Adrenal gland (tissue), 5 donors: Measurements from ENCODE around the gene MUC21.

ENCODE experiments used
- POLR2A ChIP-seq, 2 donors: fragments of 450-650 bp; IDR thresholded peaks; one replicate each; pipeline ENCODE4 v1.6.1; 2017; ENCODE audit warnings: antibody characterized with exemption in 2 of 2, mild to moderate bottlenecking in 2 of 2, moderate library complexity in 1 of 2
- TF ChIP-seq, protein P1 (sequence below), 6 experiments: fragments of 450-650 bp in 4 of 6; fragments of 200-600 bp in 2 of 6; sonication (generic) in 1 of 6; IDR thresholded peaks; 1 replicate in 5 of 6; 2 replicates in 1 of 6; pipeline versions ENCODE4 v1.5.1 to v1.8.0; 2016 to 2021; ENCODE audit warnings: antibody characterized with exemption in 6 of 6, mild to moderate bottlenecking in 2 of 6, moderate library complexity in 1 of 6
- donor health status: DM: no; HTN: no; CAD: no.

GRCh38 chr6:30972816-30973215, 10.7 kb upstream of the MUC21 start:
- TF ChIP-seq, protein P1, sequence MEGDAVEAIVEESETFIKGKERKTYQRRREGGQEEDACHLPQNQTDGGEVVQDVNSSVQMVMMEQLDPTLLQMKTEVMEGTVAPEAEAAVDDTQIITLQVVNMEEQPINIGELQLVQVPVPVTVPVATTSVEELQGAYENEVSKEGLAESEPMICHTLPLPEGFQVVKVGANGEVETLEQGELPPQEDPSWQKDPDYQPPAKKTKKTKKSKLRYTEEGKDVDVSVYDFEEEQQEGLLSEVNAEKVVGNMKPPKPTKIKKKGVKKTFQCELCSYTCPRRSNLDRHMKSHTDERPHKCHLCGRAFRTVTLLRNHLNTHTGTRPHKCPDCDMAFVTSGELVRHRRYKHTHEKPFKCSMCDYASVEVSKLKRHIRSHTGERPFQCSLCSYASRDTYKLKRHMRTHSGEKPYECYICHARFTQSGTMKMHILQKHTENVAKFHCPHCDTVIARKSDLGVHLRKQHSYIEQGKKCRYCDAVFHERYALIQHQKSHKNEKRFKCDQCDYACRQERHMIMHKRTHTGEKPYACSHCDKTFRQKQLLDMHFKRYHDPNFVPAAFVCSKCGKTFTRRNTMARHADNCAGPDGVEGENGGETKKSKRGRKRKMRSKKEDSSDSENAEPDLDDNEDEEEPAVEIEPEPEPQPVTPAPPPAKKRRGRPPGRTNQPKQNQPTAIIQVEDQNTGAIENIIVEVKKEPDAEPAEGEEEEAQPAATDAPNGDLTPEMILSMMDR (IDR thresholded peaks at IDR 0.05): no peak
- TF ChIP-seq POLR2A (IDR thresholded peaks at IDR 0.05): no peak
